HG03460 (cell line): ENCODE results near the gene PMCH.
"Not testable (repeated sequence)": the region's sequence is repeated elsewhere in the genome, so short reads cannot be mapped to it uniquely, and the experiment has no call there.

Source experiments
- ATAC-seq: cut with Tn5 transposase; IDR thresholded peaks from one replicate; pipeline ENCODE4 v1.9.1; 2021; ENCODE audit not compliant: unreplicated experiment

PMCH gene

GRCh38 chr12:102147062-102147587 lies 50.5 kb downstream of the PMCH start:
- ATAC-seq, result not testable (repeated sequence)
